ENCODE measurements around the gene RXFP2.

GRCh38 chr13:31773538-31773937 lies 34.2 kb downstream of the RXFP2 start:
- TF ChIP-seq CTCF (IDR thresholded peaks at IDR 0.05) (no peak), USF2 (IDR thresholded peaks at IDR 0.05; ENCODE audit: borderline replicate concordance, low read depth, low read length) (no peak), TCF12 (IDR thresholded peaks at IDR 0.05) (peak; percentile 25; the same call in 1 of the 2 replicates), YY1 (IDR thresholded peaks at IDR 0.05; ENCODE audit: low read depth) (no peak)

All from SK-N-SH (cell line).